MM.1S (cell line): ENCODE measurements around the gene DPP6.

Experiments
- DNase-seq: peaks from one replicate; pipeline ENCODE4 v3.0.0-alpha.2; 2015
- H2AFZ ChIP-seq: fragments of 300-600 bp; sonication (generic); 2 replicates; pipeline ENCODE4 v1.6.0; 2016; ENCODE audit warnings: antibody characterized with exemption, low read length
- H3F3A ChIP-seq: fragments of 300-600 bp; sonication (generic); 2 replicates; pipeline ENCODE4 v1.6.1; 2016; ENCODE audit warnings: mild to moderate bottlenecking, antibody characterized with exemption, low read length, moderate library complexity, mixed read lengths; ENCODE audit not compliant: insufficient read depth
- H3K27ac ChIP-seq: fragments of 300-600 bp; sonication (generic); 2 replicates; pipeline ENCODE4 v1.5.1; 2016; ENCODE audit warnings: mild to moderate bottlenecking, low read length
- H3K27me3 ChIP-seq: fragments of 300-600 bp; sonication (generic); replicated peaks from 2 replicates; pipeline ENCODE4 v1.6.0; 2016; ENCODE audit warnings: low read length; ENCODE audit not compliant: insufficient read depth
- H3K36me3 ChIP-seq: fragments of 300-600 bp; sonication (generic); replicated peaks from 2 replicates; pipeline ENCODE4 v1.6.1; 2016; ENCODE audit warnings: mild to moderate bottlenecking, low read length, mixed read lengths; ENCODE audit not compliant: insufficient read depth
- H3K4me1 ChIP-seq: fragments of 300-600 bp; sonication (generic); 2 replicates; pipeline ENCODE4 v1.6.1; 2016; ENCODE audit warnings: low read length, mixed read lengths
- H3K4me2 ChIP-seq: fragments of 300-600 bp; sonication (generic); 2 replicates; pipeline ENCODE4 v1.6.0; 2016; ENCODE audit warnings: low read depth, low read length
- H3K4me3 ChIP-seq: fragments of 300-600 bp; sonication (generic); 2 replicates; pipeline ENCODE4 v1.5.1; 2016; ENCODE audit warnings: low read length, mixed read lengths
- H3K79me2 ChIP-seq: fragments of 300-600 bp; sonication (generic); 2 replicates; pipeline ENCODE4 v1.6.1; 2016; ENCODE audit warnings: mixed run types, low read length, mixed read lengths
- H3K9ac ChIP-seq: fragments of 300-600 bp; sonication (generic); 2 replicates; pipeline ENCODE4 v1.6.1; 2016; ENCODE audit warnings: low read length, mixed read lengths
- H3K9me2 ChIP-seq: fragments of 300-600 bp; sonication (generic); replicated peaks from 2 replicates; pipeline ENCODE4 v1.6.1; 2016; ENCODE audit warnings: mild to moderate bottlenecking, low read length, mixed read lengths; ENCODE audit not compliant: insufficient read depth
- H3K9me3 ChIP-seq: fragments of 300-600 bp; sonication (generic); replicated peaks from 2 replicates; pipeline ENCODE4 v1.6.1; 2016; ENCODE audit warnings: mild to moderate bottlenecking, low read length, mixed read lengths; ENCODE audit not compliant: insufficient read depth
- H4K20me1 ChIP-seq: fragments of 300-600 bp; sonication (generic); 2 replicates; pipeline ENCODE4 v1.6.1; 2016; ENCODE audit warnings: mild to moderate bottlenecking, low read length, moderate library complexity, mixed read lengths; ENCODE audit not compliant: insufficient read depth
- CTCF ChIP-seq: fragments of 300-600 bp; sonication (generic); IDR thresholded peaks from 2 replicates; pipeline ENCODE4 v1.5.1; 2016; ENCODE audit warnings: antibody characterized with exemption, low read length, mixed read lengths
- EZH2 ChIP-seq: fragments of 300-600 bp; sonication (generic); optimal IDR thresholded peaks from 2 replicates; pipeline ENCODE3; 2017; ENCODE audit warnings: low read depth, mild to moderate bottlenecking, antibody characterized with exemption, low read length, mixed read lengths
- EZH2phosphoT487 ChIP-seq: fragments of 300-600 bp; sonication (generic); IDR thresholded peaks from 2 replicates; pipeline ENCODE4 v1.6.1; 2018; ENCODE audit warnings: antibody characterized with exemption, low read length

Gene DPP6

DNA sequence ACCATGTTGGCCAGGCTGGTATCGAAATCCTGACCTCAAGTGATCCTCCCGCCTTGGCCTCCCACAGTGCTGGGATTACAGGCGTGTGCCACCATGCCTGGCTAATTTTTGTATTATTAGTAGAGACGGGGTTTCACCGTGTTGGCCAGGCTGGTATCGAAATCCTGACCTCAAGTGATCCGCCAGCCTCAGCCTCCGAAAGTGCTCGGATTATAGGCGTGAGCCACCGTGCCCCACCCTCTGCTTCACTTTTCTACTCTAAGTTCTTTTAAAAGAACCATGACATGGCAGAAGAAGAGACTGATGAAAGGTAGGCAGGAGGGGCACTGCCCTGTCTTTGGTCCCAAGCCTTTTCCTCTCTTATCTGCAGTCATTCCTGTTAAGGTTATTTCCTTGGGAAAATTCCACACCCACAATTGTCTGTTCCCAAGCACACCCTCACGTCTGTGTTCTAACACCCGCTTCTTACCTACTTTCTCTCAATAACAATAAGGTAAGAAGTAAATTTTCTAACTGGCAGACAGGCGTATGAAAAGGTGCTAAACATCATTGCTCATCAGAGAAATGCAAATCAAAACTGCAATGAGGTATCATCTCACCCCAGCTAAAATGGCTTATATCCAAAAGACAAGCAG, 291.7 kb downstream of the DPP6 start:
- Histone ChIP-seq H4K20me1 (no peaks in the 10 kb centered on the region), H3K9me3 (no peaks in the 10 kb centered on the region), H3K27ac (no peak overlapping the region), H3K79me2 (no peaks in the 10 kb centered on the region), H3K36me3 (no peaks in the 10 kb centered on the region), H3K9ac (no peak overlapping the region), H3K4me3 (no peak overlapping the region), H3K4me2 (no peak overlapping the region), H2AFZ (no peak overlapping the region), H3K9me2 (no peaks in the 10 kb centered on the region), H3K4me1 (no peaks in the 10 kb centered on the region), H3K27me3 (no peaks in the 10 kb centered on the region), H3F3A (no peaks in the 10 kb centered on the region)
- no peak for TF ChIP-seq EZH2
- no peak for TF ChIP-seq EZH2phosphoT487
- TF ChIP-seq CTCF: no peak
- DNase-seq: no peak

- H3K27me3 ChIP-seq: no peaks in the 10 kb centered on the region
- no peak overlapping the region for H2AFZ ChIP-seq
- H3K9me2 ChIP-seq: no peaks in the 10 kb centered on the region
- H4K20me1 ChIP-seq: no peaks in the 10 kb centered on the region
- H3K36me3 ChIP-seq: no peaks in the 10 kb centered on the region
- no peak overlapping the region for H3K4me3 ChIP-seq
- H3K9ac ChIP-seq: no peak overlapping the region
- H3K4me2 ChIP-seq: no peak overlapping the region
- TF ChIP-seq EZH2phosphoT487 (no peak), EZH2 (no peak), CTCF (no peak)
- H3K27ac ChIP-seq: no peak overlapping the region
- DNase-seq: no peak
- H3F3A ChIP-seq: no peaks in the 10 kb centered on the region
- H3K79me2 ChIP-seq: no peaks in the 10 kb centered on the region
- no peaks in the 10 kb centered on the region for H3K4me1 ChIP-seq
- H3K9me3 ChIP-seq: no peaks in the 10 kb centered on the region
These were observed 292.9 kb downstream of the DPP6 start for GRCh38 chr7:154345093-154345492.

GRCh38 chr7:154347700-154348266, 295.6 kb downstream of the DPP6 start:
- TF ChIP-seq EZH2phosphoT487 (no peak), CTCF (no peak), EZH2 (no peak)
- no peaks in the 10 kb centered on the region for H3K79me2 ChIP-seq
- no peak for DNase-seq
- no peak overlapping the region for H3K9ac ChIP-seq
- no peaks in the 10 kb centered on the region for H3K4me1 ChIP-seq
- H3K9me2 ChIP-seq: no peaks in the 10 kb centered on the region
- H3F3A ChIP-seq: no peaks in the 10 kb centered on the region
- H3K27ac ChIP-seq: no peak overlapping the region
- H2AFZ ChIP-seq: no peak overlapping the region
- H3K9me3 ChIP-seq: no peaks in the 10 kb centered on the region
- H3K4me3 ChIP-seq: no peak overlapping the region
- H3K27me3 ChIP-seq: no peaks in the 10 kb centered on the region
- no peaks in the 10 kb centered on the region for H4K20me1 ChIP-seq
- H3K36me3 ChIP-seq: no peaks in the 10 kb centered on the region
- no peak overlapping the region for H3K4me2 ChIP-seq
